GM15510 (cell line): ENCODE measurements around the gene PIP4K2A.
A peak's percentile ranks its signal among the peaks of the same experiment; 100 is the strongest.

ENCODE experiments used
- POLR2A ChIP-seq: IDR thresholded peaks from 3 replicates; pipeline ENCODE4 v1.6.1; 2011; ENCODE audit warnings: borderline replicate concordance; ENCODE audit not compliant: insufficient read length; ENCODE audit errors: extremely low read depth

PIP4K2A gene

DNA sequence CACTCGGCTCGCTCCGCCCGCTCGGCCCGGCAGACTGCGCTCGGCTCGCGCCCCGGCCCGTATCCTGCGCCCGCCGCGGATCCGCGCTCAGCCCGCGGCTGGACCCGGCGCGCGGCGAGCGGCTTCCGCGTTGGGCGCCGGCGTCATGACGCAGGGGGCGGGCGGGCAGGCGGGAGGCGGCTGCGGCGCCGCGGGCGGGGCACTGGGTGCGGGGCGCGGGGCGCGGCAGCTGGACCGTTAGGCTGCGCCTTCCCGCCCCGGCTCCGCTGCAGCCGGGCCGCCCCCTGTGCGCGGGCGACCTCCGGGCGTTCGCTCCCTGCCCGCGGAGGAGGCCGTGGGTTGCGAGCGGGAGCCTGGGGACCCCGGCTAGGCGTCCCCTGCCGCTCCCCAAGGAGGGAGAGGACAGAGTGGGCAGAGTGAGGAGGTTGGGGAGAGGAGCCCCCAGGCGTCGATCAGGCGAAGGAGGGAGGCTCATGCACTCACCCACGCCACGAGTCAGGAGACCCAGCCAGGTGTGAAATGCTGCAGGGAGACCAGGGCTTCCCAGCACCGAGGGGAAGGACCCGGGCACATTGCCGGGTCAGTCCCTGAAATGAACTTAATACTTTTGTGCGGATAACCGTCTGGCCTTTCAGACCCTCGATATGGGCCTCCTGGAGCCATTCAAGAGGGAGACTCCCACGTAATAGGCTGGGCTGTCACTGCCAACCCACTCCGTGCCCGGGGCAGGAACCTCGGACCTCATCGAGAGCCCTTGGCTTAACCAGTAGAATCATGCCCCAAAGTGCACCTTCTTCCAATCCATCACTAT lies at the start of gene PIP4K2A:
Gene PIP4K2A, minus strand, starts transcription at position 100 of the 811 bp plus-strand sequence. CDS start 252 bp downstream, outside the sequence.
- TF ChIP-seq POLR2A: peak; percentile 88

DNA sequence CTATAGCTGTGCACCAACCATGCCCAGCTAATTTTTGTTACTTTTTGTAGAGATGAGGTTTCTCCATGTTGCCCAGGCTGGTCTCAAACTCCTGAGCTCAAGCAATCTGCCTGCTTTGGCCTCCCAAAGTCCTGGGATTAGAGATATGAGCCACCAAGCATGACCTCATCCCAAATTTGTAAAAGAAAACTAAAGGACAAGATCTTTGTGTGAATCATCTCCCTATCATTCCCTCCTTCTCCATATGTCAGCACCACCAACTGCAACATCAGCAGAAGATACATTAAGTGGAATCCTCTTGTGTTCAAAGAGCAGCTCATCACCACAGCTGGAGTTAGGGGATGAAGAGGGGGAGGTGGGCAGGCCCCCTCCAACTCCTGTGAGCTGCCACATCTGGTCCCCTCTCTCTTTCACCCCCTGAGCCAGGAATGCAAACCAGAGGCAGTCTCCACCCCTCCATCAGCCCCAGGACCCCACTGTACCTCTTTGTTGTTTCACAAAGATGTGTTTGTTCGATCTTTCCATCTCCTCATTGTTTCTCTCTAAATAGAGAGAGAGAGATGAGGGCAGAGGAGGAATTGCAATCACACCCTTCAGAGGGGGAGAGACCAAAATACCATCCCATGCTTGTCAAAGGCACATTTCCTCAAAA lies 47.3 kb upstream of the PIP4K2A start:
- no peak for TF ChIP-seq POLR2A

GRCh38 chr10:22760025-22760424 lies 45.6 kb upstream of the PIP4K2A start:
- no peak for TF ChIP-seq POLR2A

GRCh38 chr10:22758867-22759266 lies 44.5 kb upstream of the PIP4K2A start:
- no peak for TF ChIP-seq POLR2A

- TF ChIP-seq POLR2A: no peak
These were observed 39.9 kb upstream of the PIP4K2A start for GRCh38 chr10:22754296-22754695.

DNA sequence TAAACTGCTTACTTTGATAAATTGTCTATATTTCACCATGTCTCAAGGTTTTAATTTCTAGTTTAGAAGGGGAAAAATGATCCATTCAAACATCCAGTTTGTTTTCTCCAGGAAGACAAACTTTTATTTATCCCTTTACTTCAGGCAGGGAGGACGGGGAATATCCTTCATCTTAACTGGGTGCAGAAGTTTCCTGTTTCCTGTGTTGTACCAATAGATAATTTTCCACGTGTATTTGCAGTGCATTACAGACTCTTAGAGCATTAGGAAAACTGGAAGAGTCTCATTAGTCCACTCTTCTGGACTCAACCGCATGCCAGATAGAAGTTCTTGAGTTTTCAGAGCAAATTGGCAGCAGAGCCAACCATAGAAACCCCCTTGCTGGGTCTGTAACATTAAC lies 39.4 kb upstream of the PIP4K2A start:
- no peak for TF ChIP-seq POLR2A

DNA sequence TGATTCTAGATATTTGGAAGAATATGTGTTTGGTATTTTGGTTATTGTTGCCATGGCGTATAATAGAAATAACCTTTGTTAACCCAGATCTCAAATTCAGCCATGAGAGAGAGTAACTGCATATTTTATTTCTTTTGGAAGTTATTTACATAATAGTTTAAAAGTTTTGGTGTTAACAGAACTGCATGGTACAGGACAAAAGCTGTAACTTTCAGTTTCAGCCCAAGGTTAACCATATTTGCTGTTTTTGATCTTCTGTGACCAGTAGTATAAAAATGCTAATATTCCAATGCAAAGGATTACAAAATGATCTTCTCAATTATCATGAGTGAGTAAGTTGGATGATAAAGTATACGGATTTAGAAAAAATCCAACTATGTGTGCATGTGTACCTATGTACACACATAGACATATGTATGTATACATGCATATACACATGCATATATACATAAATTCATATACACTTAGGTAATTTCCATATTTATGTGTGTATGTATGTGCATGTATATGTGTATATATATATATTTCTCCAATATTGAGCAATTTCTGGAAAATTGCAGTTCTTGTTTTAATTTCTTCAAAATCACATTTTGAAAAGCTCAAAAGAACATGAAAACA lies 38.0 kb upstream of the PIP4K2A start:
- no peak for TF ChIP-seq POLR2A

- TF ChIP-seq POLR2A: no peak
These were observed 35.8 kb upstream of the PIP4K2A start for GRCh38 chr10:22750131-22750530.

GRCh38 chr10:22742678-22743077 lies 28.3 kb upstream of the PIP4K2A start:
- TF ChIP-seq POLR2A: no peak

GRCh38 chr10:22740180-22740579 lies 25.8 kb upstream of the PIP4K2A start:
- TF ChIP-seq POLR2A: no peak

DNA sequence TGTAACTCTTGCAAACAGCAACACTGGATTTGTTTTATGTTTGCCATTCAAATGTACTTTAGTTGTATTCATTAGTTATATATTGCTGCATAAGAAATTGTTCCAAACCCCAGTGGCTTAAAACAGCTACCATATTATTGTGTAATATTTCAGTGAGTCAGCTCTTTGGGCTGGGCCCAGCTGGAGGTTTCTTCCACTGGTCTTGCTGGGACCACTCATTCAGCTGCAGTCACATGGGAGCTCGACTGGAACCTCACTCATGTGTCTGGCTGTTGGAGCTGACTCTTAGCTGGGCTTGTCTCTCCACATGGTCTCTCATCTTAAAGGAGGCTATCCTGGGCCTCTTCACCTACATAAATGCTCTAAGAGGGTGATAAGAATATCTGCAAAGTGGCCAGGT lies 23.2 kb upstream of the PIP4K2A start:
- TF ChIP-seq POLR2A: no peak

GRCh38 chr10:22736134-22736533 lies 21.8 kb upstream of the PIP4K2A start:
- no peak for TF ChIP-seq POLR2A

DNA sequence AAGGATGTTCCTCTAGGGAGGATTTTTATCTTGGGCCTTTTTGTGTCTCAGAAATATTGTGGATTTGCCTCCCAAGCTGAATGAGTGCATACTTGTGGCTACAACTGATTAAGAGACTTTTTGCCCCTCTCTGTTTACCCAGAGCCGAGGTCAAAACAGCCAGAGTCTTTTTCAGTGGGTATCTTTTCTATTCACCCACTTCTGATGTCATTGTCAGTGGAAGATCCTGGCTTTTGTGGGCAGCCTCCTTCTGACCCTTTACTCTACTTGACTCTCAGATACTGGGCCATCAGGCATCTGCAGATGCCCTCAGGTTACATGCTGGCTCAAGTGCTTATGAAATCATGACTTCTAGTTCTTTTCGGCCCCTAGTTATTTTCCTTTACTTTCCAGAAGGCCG lies 19.6 kb upstream of the PIP4K2A start:
- TF ChIP-seq POLR2A: no peak

- no peak for TF ChIP-seq POLR2A
These were observed 13.3 kb upstream of the PIP4K2A start for GRCh38 chr10:22727663-22728062.

- TF ChIP-seq POLR2A: no peak
These were observed 12.7 kb upstream of the PIP4K2A start for GRCh38 chr10:22727112-22727511.
